HEK293 (cell line): ENCODE results near the gene NPHP4.

Experiments used
- CTCF ChIA-PET: fragments of 350-600 bp; formaldehyde crosslinking; extraction: SDS; loops from one replicate; lab custom pipeline; 2021; ENCODE audit warnings: antibody characterized with exemption; lab: Yijun Ruan, JAX
- POLR2A ChIA-PET: fragments of 300-600 bp; formaldehyde crosslinking; extraction: SDS; loops from one replicate; lab custom pipeline; 2020; ENCODE audit warnings: antibody characterized with exemption, inconsistent platforms; lab: Yijun Ruan, JAX
- H3K27ac ChIP-seq: fragments of 200-500 bp; sonication (Bioruptor generic); 2 replicates; pipeline ENCODE4 v1.5.1; 2014; ENCODE audit warnings: low read depth, low read length, control low read depth, inconsistent platforms; ENCODE audit errors: extremely low read depth
- H3K36me3 ChIP-seq, 2 experiments: fragments of 200-500 bp in 1 of 2; sonication (Bioruptor generic) in 1 of 2; 1 replicate in 1 of 2; 2 replicates in 1 of 2; pipeline ENCODE4 v1.5.1; 2014 to 2017; ENCODE audit warnings: inconsistent platforms in 2 of 2, low read length in 2 of 2; ENCODE audit not compliant: control insufficient read depth in 2 of 2, insufficient read depth in 1 of 2
- H3K4me1 ChIP-seq: fragments of 200-500 bp; sonication (Bioruptor generic); 2 replicates; pipeline ENCODE4 v1.5.1; 2014; ENCODE audit warnings: mild to moderate bottlenecking, low read length, inconsistent platforms; ENCODE audit not compliant: control insufficient read depth, insufficient read depth
- H3K4me3 ChIP-seq: 2 replicates; pipeline ENCODE4 v1.5.1; 2011; ENCODE audit warnings: low read depth, mild to moderate bottlenecking, control low read depth, low read length, moderate library complexity
- H3K9me3 ChIP-seq: fragments of 200-500 bp; sonication (Bioruptor generic); 2 replicates; pipeline ENCODE4 v1.5.1; 2014; ENCODE audit warnings: low read depth, low read length, inconsistent platforms; ENCODE audit not compliant: control insufficient read depth, insufficient read depth
- MZF1 ChIP-seq: fragments of 450-650 bp; formaldehyde crosslinking; IDR thresholded peaks from 2 replicates; pipeline ENCODE4 v1.5.1; 2017; ENCODE audit warnings: missing biosample characterization, missing genetic modification characterization, borderline replicate concordance
- REPIN1 ChIP-seq: fragments of 450-650 bp; formaldehyde crosslinking; IDR thresholded peaks from 2 replicates; pipeline ENCODE4 v1.5.1; 2017; ENCODE audit warnings: missing biosample characterization, missing genetic modification characterization, low read depth
- ZBTB48 ChIP-seq: fragments of 450-650 bp; formaldehyde crosslinking; IDR thresholded peaks from 2 replicates; pipeline ENCODE4 v1.5.1; 2016; ENCODE audit warnings: missing biosample characterization, missing genetic modification characterization
- ZFHX2 ChIP-seq: fragments of 450-650 bp; formaldehyde crosslinking; conservative IDR thresholded peaks from 2 replicates; pipeline ENCODE4 v1.5.1; 2016; ENCODE audit warnings: missing biosample characterization, missing genetic modification characterization
- ZNF394 ChIP-seq: fragments of 450-650 bp; formaldehyde crosslinking; IDR thresholded peaks from 2 replicates; pipeline ENCODE4 v1.5.1; 2016; ENCODE audit warnings: missing biosample characterization, missing genetic modification characterization, mild to moderate bottlenecking, moderate library complexity, borderline replicate concordance
- ZNF501 ChIP-seq: fragments of 450-650 bp; formaldehyde crosslinking; IDR thresholded peaks from 2 replicates; pipeline ENCODE4 v1.5.1; 2016; ENCODE audit warnings: missing biosample characterization, missing genetic modification characterization
- ZNF555 ChIP-seq: fragments of 450-650 bp; formaldehyde crosslinking; conservative IDR thresholded peaks from 2 replicates; pipeline ENCODE4 v1.5.1; 2017; ENCODE audit warnings: missing biosample characterization, mild to moderate bottlenecking, missing genetic modification characterization, inconsistent platforms
- ZNF596 ChIP-seq: fragments of 450-650 bp; IDR thresholded peaks from 2 replicates; pipeline ENCODE4 v1.5.0; 2018; ENCODE audit warnings: missing biosample characterization, mild to moderate bottlenecking, missing genetic modification characterization, moderate library complexity
- ZNF610 ChIP-seq: fragments of 450-650 bp; formaldehyde crosslinking; IDR thresholded peaks from 2 replicates; pipeline ENCODE4 v1.5.1; 2016; ENCODE audit warnings: missing biosample characterization, missing genetic modification characterization, borderline replicate concordance
- ZNF623 ChIP-seq: fragments of 450-650 bp; formaldehyde crosslinking; IDR thresholded peaks from 2 replicates; pipeline ENCODE4 v1.5.1; 2016; ENCODE audit warnings: missing biosample characterization, missing genetic modification characterization
- TF ChIP-seq, protein P1 (sequence below): fragments of 450-650 bp; formaldehyde crosslinking; IDR thresholded peaks from 2 replicates; pipeline ENCODE4 v1.5.1; 2016; ENCODE audit warnings: missing biosample characterization, missing genetic modification characterization
- TF ChIP-seq, protein P2 (sequence below): fragments of 450-650 bp; formaldehyde crosslinking; IDR thresholded peaks from 2 replicates; pipeline ENCODE4 v1.5.1; 2016; ENCODE audit warnings: missing biosample characterization, missing genetic modification characterization
- TF ChIP-seq, protein P3 (sequence below): fragments of 450-650 bp; formaldehyde crosslinking; IDR thresholded peaks from 2 replicates; pipeline ENCODE4 v1.5.1; 2016; ENCODE audit warnings: missing biosample characterization, missing genetic modification characterization
- TF ChIP-seq, protein P4 (sequence below): fragments of 450-650 bp; formaldehyde crosslinking; IDR thresholded peaks from 2 replicates; pipeline ENCODE4 v1.5.1; 2017; ENCODE audit warnings: missing biosample characterization, missing genetic modification characterization

The NPHP4 gene

DNA sequence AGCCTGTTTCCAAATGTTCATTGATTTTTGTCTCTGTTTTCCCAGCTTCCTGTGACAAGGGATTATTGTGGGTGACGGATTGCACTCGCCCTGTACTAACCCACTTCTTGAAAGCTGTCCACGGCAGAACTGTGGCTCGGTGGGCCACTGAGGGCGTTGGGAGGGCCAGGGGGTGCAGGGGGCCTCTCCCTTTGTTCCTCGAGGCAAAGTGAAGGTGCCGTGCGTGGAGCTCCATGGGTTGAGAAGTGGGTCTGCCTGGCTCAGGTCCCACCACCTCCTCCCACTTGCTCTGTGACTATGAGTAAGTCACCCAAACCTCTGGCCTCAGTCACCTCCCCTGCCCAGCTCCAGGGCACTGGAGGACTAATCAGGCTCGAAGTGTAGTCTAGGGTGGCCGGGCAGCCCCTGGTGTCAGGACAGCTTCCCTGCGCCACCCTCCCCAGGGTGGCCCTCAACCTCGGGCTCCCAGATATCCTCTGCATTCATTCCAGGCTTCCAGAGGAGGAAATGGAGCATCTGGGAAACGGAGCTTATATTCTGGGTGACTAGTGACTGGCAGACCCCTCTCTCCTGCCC, 148.6 kb downstream of the NPHP4 start (continued):
- no peak for TF ChIP-seq ZNF394 (tag by site-specific recombination)
- no peak for TF ChIP-seq ZNF623 (tag by site-specific recombination)
- TF ChIP-seq ZNF610 (tag by site-specific recombination) = no peak
- TF ChIP-seq, protein P1, sequence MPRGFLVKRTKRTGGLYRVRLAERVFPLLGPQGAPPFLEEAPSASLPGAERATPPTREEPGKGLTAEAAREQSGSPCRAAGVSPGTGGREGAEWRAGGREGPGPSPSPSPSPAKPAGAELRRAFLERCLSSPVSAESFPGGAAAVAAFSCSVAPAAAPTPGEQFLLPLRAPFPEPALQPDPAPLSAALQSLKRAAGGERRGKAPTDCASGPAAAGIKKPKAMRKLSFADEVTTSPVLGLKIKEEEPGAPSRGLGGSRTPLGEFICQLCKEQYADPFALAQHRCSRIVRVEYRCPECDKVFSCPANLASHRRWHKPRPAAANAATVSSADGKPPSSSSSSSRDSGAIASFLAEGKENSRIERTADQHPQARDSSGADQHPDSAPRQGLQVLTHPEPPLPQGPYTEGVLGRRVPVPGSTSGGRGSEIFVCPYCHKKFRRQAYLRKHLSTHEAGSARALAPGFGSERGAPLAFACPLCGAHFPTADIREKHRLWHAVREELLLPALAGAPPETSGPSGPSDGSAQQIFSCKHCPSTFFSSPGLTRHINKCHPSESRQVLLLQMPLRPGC = no peak

DNA sequence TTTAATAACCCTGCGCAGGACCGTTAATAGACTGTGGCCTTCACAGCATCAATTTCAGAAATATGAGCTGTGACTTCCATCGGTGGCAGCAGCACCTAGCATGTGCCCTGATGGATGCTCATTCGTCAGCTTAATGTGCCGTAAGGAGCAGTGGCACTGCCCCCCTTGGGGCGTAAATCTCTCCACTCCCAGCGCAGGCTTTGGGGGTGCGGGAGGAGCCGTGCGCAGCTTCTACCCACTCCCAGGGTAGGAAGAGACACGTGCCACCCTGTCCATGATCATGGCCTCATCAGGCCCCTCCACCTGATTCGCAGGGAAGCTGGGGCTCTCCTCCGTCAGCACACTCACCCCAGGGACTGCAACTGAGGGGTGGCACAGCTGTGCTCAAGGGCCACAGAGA, 149.5 kb downstream of the NPHP4 start:
- no peak overlapping the region for H3K4me3 ChIP-seq
- ChIA-PET POLR2A (no interaction called here), CTCF (interaction anchor here (0.5 kb wide), 1 partner anchor 52 kb away, joined by 3 read pairs; no protein-coding TSS in a partner anchor)
- no peaks in the 10 kb centered on the region for H3K9me3 ChIP-seq
- TF ChIP-seq ZNF501 (tag by site-specific recombination) = no peak
- TF ChIP-seq, protein P2, sequence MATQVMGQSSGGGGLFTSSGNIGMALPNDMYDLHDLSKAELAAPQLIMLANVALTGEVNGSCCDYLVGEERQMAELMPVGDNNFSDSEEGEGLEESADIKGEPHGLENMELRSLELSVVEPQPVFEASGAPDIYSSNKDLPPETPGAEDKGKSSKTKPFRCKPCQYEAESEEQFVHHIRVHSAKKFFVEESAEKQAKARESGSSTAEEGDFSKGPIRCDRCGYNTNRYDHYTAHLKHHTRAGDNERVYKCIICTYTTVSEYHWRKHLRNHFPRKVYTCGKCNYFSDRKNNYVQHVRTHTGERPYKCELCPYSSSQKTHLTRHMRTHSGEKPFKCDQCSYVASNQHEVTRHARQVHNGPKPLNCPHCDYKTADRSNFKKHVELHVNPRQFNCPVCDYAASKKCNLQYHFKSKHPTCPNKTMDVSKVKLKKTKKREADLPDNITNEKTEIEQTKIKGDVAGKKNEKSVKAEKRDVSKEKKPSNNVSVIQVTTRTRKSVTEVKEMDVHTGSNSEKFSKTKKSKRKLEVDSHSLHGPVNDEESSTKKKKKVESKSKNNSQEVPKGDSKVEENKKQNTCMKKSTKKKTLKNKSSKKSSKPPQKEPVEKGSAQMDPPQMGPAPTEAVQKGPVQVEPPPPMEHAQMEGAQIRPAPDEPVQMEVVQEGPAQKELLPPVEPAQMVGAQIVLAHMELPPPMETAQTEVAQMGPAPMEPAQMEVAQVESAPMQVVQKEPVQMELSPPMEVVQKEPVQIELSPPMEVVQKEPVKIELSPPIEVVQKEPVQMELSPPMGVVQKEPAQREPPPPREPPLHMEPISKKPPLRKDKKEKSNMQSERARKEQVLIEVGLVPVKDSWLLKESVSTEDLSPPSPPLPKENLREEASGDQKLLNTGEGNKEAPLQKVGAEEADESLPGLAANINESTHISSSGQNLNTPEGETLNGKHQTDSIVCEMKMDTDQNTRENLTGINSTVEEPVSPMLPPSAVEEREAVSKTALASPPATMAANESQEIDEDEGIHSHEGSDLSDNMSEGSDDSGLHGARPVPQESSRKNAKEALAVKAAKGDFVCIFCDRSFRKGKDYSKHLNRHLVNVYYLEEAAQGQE (tag by site-specific recombination) = no peak
- TF ChIP-seq ZNF596 = no peak
- TF ChIP-seq, protein P3, sequence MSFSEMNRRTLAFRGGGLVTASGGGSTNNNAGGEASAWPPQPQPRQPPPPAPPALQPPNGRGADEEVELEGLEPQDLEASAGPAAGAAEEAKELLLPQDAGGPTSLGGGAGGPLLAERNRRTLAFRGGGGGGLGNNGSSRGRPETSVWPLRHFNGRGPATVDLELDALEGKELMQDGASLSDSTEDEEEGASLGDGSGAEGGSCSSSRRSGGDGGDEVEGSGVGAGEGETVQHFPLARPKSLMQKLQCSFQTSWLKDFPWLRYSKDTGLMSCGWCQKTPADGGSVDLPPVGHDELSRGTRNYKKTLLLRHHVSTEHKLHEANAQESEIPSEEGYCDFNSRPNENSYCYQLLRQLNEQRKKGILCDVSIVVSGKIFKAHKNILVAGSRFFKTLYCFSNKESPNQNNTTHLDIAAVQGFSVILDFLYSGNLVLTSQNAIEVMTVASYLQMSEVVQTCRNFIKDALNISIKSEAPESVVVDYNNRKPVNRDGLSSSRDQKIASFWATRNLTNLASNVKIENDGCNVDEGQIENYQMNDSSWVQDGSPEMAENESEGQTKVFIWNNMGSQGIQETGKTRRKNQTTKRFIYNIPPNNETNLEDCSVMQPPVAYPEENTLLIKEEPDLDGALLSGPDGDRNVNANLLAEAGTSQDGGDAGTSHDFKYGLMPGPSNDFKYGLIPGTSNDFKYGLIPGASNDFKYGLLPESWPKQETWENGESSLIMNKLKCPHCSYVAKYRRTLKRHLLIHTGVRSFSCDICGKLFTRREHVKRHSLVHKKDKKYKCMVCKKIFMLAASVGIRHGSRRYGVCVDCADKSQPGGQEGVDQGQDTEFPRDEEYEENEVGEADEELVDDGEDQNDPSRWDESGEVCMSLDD (tag by site-specific recombination) = no peak
- TF ChIP-seq ZFHX2 = no peak
- TF ChIP-seq, protein P4, sequence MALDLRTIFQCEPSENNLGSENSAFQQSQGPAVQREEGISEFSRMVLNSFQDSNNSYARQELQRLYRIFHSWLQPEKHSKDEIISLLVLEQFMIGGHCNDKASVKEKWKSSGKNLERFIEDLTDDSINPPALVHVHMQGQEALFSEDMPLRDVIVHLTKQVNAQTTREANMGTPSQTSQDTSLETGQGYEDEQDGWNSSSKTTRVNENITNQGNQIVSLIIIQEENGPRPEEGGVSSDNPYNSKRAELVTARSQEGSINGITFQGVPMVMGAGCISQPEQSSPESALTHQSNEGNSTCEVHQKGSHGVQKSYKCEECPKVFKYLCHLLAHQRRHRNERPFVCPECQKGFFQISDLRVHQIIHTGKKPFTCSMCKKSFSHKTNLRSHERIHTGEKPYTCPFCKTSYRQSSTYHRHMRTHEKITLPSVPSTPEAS (tag by site-specific recombination) = no peak
- no peak for TF ChIP-seq ZBTB48 (tag by site-specific recombination)
- TF ChIP-seq ZNF555 (tag by site-specific recombination) = no peak
- no peak for TF ChIP-seq MZF1 (tag by site-specific recombination)
- no peak for TF ChIP-seq REPIN1 (tag by site-specific recombination)
- TF ChIP-seq, all 188 proteins: peak for 0
- Histone ChIP-seq H3K27ac (no peak overlapping the region), H3K36me3 (no peaks in the 10 kb centered on the region), H3K4me1 (no peaks in the 10 kb centered on the region)
